HG03469 (cell line): ENCODE data around the gene HAS3.
"Not testable (repeated sequence)": the region's sequence is repeated elsewhere in the genome, so short reads cannot be mapped to it uniquely, and the experiment has no call there.

Source experiments
- ATAC-seq: cut with Tn5 transposase; IDR thresholded peaks from one replicate; pipeline ENCODE4 v1.9.1; 2021; ENCODE audit warnings: mild to moderate bottlenecking, moderate library complexity, moderate number of reproducible peaks; ENCODE audit not compliant: unreplicated experiment

Gene HAS3

GRCh38 chr16:69115837-69116236, 10.4 kb downstream of the HAS3 start:
- ATAC-seq: no peak

GRCh38 chr16:69116256-69116875, 10.9 kb downstream of the HAS3 start:
- no peak for ATAC-seq

- ATAC-seq: no peak
Observed at GRCh38 chr16:69116906-69117305, 11.5 kb downstream of the HAS3 start.

GRCh38 chr16:69118468-69118867, 13.0 kb downstream of the HAS3 start:
- no peak for ATAC-seq

- ATAC-seq: no peak
Observed at GRCh38 chr16:69118994-69119393, 13.5 kb downstream of the HAS3 start.

GRCh38 chr16:69119536-69119935, 14.1 kb downstream of the HAS3 start:
- ATAC-seq: no peak

GRCh38 chr16:69120096-69120664, 14.7 kb downstream of the HAS3 start:
- ATAC-seq: no peak

- no peak for ATAC-seq
Observed at GRCh38 chr16:69123910-69124309, 18.5 kb downstream of the HAS3 start.

- not testable (repeated sequence) for ATAC-seq
Observed at GRCh38 chr16:69124406-69124805, 19.0 kb downstream of the HAS3 start.

- ATAC-seq: not testable (repeated sequence)
Observed at GRCh38 chr16:69124961-69125360, 19.5 kb downstream of the HAS3 start.

- ATAC-seq: no peak
Observed at GRCh38 chr16:69126221-69126620, 20.8 kb downstream of the HAS3 start.

- not testable (repeated sequence) for ATAC-seq
Observed at GRCh38 chr16:69126801-69127200, 21.3 kb downstream of the HAS3 start.

GRCh38 chr16:69127966-69128510, 22.6 kb downstream of the HAS3 start:
- ATAC-seq: no peak

- no peak for ATAC-seq
Observed at GRCh38 chr16:69130461-69130860, 25.0 kb downstream of the HAS3 start.

GRCh38 chr16:69131167-69131838, 25.9 kb downstream of the HAS3 start:
- ATAC-seq: no peak

- peak; percentile 10 for ATAC-seq
Observed at GRCh38 chr16:69131839-69132423, 26.5 kb downstream of the HAS3 start.

- ATAC-seq: peak; percentile 44
Observed at GRCh38 chr16:69132424-69133252, 27.2 kb downstream of the HAS3 start, which contains the start of the genes CHTF8 and UTP4. TSS of gene CHTF8 (minus strand) at chr16:69132588. CDS start at chr16:69121458, 11,130 bp downstream. TSS of gene UTP4 (plus strand) at chr16:69132649. CDS start at chr16:69133460, 811 bp downstream.

GRCh38 chr16:69133373-69133954, 28.0 kb downstream of the HAS3 start:
- ATAC-seq: peak; percentile 8

- ATAC-seq: no peak
Observed at GRCh38 chr16:69138608-69139007, 33.2 kb downstream of the HAS3 start.

GRCh38 chr16:69139464-69139863, 34.0 kb downstream of the HAS3 start:
- not testable (repeated sequence) for ATAC-seq
